LoVo (cell line): Measurements from ENCODE around the gene SLC44A3.

Source experiments
- DNase-seq: peaks from one replicate; pipeline ENCODE4 v3.0.0-alpha.2; 2016; ENCODE audit warnings: low spot score

SLC44A3 gene

DNA sequence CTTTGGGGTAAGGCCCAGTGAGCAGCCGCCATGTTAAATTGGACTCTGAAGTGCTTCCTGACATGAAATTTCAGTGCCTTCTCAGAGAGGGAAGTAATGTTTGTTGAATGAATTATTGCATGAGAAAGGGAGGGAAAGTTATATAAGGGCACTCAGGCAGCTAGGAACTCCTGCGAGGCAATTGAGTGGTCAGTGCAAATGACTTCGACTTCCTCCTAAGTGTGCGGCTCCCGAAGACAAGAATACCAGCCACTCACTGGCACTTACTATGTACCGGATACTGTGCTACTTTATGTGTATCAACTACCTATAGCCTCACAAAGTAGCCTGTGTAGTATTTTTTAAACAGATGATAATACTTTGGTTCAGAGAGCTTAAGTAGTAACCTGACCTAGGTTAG, 54.3 kb downstream of the SLC44A3 start:
- DNase-seq: no peak

DNA sequence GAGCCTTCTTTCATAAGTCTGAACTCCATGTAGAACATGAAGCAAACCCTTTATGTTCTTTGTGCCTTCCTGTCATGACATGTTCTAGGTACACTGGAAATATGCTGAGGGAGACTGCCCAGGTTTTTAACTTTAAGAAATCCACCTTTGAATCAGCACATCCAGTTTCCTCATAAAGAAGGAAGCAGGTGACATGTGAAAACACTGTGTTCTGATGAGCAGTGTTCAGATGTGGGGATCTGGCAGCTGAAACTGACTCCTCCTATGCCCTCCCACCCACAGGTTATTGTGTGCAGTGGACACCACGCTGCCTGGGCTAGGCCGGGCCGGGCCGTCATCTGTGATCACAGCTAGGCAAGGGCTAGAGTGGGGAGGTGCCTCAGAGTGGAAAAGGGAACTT, 55.6 kb downstream of the SLC44A3 start:
- no peak for DNase-seq

DNA sequence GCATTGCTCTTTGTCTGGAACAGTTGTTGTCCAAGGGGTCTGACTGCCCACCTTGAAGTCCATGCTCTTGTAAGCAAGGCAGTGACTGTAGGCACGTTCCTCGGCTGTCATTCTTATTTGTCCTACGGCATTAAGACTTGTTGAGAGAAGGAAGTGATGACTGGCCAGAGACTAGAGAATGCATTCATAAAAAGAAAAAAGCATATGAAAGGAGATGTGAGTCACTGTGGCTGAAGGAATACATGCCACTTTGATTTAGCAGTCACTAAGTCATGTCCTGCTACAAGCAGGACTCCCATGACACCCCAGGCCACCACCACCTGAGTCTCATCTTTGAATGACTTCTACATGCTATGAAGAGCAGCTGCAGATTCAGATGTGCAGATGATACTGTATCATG, 56.2 kb downstream of the SLC44A3 start:
- no peak for DNase-seq

DNA sequence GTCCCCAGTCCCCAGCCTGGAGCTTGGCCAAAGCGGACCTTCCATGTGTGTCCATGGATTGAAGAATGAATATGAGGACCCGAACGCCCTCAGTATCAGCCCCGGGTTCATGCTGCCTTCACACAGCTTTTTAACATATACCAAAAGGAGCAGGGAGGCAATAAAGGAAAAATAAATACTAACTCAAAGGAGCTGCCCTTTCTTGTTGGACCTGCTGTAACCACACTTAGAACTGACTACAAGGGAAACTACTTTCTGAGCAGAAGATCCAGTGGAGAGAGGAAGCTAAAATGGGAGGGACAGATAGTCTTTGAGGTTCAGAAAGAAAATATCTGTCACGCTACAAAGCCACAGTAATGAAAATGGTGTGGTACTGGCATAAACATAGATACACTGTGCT, 58.2 kb downstream of the SLC44A3 start:
- DNase-seq: no peak

DNA sequence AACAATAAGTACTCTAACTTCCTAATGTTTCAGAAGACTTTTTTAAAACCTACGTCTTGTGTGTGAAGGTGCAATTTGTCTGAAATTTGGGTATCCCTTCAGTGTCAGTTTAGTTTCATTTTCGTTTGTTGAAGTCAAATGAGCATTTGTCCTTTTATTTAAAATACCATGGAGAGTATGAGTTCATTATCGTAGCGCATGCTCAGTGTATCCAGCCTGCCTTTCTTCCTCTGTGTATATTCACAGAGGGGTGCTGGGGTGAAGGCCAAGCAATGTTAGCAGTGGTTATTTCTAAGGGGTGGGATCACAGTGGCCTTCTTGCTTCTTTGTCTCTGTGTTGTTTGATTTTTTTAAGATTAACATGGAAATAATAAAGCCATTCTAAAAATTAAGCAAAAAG, 63.5 kb downstream of the SLC44A3 start:
- no peak for DNase-seq

DNA sequence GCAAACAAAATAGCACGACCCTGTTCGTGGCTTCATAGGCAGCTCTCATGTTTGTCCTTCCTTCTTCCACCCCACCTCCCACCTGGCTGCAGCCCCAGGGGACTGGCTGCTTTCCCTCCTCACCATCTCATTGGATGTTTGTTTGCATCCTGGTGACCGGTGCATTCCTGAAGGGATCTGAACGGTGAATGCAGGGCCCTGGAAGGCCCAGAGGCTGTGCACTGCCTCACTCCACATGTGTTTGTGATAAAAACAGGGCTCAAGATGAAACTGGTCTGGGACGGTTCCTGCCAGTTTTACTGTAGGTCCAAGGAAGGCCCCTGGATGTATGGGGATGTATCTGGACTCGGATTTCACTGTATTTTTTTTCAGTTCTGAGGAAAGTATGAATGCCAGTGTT, 63.9 kb downstream of the SLC44A3 start:
- DNase-seq: no peak

DNA sequence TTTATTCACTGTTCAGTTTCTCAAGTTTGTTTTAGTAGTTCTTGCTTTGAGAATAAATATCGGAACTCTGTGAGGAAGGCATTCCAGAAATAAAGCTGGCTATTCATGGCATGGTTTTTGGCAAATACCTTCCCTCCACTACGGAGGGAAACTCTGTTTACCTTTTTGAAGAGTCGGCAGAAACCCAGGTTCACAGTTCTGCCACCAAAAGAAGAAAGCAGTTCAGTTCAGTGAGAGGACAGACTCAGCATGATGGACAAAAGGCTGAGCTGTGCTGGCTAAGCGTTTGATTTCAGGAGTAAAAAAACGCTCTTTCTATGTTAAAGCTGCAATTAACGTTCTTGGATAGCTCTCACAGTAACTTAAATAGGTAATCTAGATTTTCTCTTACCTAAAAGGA, 64.3 kb downstream of the SLC44A3 start:
- no peak for DNase-seq

DNA sequence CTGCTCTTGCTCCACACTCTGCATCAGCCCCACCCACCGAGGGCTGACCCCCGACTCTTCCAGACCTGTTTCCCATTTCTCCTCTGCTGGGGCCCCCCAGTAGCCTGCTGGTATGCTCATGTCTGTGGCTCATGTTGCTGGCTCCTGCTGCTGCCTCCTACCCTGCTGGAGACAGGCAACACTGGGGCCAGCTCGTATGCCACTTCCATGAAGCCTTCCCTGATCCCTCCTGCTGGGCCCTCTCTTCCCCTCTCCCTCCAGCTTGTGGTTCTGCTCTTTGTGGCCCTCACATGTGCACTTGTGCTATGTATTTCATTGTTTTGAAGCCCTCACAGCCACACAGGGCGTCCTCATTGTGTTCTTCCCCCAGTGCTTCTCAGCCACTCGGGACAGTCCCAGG, 66.2 kb downstream of the SLC44A3 start:
- DNase-seq: no peak

DNA sequence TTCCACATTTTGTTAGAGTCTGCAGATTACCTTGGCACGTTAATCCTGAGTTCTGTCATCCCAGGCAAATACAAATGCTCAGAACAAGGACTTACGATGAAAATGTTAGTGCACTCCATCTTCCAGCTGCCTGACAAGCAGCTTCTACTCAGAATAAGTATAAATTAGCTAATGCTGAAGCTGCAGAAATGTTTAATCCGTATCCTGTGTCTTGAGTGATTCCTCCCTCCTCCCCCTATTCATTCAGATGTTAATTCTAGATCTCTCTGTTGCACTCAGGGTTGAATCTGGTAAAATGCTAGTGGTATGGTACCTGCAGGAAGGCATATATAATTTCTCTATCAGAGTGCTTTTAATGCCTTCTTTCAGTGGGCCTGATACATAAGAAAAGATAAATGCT, 66.9 kb downstream of the SLC44A3 start:
- DNase-seq: no peak

DNA sequence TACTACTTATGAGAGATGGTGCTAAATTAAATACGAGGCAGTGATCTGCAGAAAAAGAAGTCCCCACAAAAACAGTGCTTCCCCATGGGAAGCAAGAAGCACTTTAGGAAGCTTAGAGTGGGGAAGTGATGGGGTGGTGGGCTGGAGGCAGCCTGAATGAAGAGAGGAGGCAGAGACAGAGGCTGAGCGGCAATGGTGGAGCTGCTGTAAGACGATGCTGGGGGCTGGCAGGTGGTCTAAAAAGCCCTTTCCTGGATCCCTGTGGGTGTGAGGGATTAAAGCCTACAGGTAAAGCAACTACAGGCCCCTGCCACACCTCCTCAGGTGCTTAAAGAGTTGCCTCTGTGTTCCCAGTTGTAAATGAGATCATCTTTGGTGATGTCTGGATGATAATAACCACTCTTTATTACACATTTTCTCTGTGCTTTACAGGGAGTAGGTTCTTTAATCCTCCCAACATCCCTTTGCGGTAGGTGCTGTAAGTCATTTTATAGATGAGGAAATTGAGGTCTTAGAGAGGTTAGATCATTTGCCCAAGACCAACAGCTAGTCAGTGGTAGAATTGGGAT, 67.5 kb downstream of the SLC44A3 start:
- DNase-seq: no peak

DNA sequence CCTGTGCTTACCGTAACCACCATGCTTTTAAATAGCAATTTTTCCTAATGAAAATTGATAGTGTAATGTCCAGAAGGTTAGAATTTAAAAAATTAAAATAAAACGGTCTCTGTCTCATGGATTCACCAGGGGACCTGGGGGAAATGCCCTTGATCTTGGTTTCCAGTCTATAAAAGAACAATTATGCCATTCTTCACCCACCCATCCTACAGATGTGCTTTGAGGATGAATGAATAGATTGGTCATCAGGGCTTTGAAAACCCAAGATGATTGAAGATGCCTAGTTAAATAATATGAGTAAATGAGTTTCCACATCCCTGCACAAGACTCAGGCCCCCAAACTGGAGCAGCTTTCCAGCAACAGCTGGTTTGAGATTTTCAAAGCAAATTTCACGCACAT, 68.0 kb downstream of the SLC44A3 start:
- DNase-seq: no peak

DNA sequence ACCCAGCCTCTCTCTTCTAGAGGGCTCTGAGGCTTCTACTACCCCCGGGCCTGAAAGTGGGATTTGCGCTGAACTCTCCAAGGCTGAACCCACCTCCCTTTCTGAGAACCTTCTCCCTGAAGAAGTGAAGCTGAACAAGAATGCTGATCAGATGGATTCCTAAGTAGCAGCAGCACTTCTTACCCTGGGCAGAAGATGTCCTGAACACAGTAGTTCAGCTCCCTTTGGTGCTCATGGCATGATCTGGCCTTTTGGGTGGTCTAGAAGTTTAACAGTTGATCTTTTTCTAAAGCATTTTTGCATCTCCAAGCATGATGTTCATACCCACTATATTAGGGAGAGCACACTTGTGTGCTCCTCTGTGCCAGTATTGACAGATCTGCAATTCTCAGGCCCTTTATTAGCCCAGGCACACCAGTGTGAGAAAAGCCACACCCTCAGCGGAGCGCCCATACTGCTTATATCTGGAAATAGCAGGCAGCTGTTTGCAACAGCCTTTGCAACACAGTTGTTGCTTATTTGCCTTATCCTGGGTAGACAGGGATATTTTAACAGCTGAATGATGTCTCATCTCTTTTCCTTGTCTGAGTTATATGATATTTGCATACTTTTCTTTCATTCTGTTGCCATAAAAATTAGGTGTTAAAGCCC, 72.6 kb downstream of the SLC44A3 start:
- DNase-seq: no peak

DNA sequence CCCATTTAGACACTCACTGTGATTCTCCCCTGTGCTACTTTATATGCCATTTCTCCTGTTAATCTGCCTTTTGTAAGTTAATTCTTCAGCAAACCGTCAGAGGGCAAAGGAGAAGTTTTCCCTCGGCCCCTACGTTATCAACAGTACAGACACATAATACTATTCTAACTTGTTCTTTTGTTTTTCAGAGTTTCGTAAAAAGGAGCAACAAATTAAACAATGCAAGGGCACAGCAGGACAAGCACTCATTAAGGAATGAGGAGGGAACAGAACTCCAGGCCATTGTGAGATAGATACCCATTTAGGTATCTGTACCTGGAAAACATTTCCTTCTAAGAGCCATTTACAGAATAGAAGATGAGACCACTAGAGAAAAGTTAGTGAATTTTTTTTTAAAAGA, 74.5 kb downstream of the SLC44A3 start:
- DNase-seq: no peak

DNA sequence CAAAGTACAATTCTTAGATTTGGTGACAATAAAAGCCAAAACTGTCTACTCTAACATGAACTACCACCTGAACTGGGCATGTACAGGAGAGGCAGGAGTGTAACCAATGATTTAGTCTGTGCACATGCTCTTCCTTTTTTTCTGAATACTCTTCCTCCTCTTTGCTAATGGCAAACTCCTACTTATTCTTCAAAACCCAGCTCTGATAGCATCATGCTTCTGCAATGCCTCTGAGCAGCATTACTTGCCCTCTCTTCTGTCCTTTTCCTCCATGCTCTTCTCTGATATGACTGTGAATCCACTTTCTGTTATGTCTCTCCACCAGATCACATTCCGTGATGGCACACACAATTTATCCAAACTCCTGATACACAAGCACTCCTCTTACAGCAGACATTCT, 75.4 kb downstream of the SLC44A3 start:
- DNase-seq: no peak

DNA sequence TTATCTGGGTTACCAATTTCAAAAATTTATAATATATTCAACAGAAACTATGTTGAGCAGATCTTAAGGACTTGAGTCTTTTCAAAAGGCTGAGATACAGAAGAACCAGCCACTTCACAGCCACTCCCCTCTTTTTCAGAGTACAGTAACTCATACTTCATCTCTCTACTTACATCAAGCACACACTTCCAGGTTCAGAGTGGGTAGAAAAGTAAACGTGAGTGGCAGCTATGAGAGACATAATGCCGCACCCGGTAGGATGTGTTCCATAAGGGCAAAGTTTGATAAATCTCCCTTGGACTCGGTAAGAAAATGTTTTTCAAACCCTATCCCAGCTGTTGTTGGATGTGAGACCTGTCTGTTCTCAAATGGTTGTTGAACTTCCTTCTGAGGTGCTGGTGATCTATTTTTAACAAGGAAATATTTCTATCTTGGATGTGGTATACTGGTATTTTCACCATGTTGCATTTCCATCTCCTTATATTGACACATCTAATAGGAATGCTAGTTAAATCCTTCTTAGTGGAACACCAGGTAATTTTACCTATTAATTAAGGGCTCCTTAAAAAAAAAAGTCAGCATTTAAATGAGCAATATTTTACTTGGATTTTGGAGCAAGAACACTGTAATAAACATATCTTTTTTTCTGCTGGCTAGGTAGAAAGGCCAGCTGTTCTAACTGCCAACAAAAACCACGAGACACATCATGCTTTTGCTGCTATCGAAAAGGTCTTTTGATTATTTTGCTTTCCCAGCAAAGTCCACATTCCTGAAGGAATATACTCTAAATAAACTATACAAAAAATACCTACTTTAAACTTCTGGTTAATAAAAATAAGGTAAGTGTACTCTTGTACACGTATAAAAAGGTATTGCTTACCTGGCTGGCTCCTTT, 78.6 kb downstream of the SLC44A3 start:
- no peak for DNase-seq

DNA sequence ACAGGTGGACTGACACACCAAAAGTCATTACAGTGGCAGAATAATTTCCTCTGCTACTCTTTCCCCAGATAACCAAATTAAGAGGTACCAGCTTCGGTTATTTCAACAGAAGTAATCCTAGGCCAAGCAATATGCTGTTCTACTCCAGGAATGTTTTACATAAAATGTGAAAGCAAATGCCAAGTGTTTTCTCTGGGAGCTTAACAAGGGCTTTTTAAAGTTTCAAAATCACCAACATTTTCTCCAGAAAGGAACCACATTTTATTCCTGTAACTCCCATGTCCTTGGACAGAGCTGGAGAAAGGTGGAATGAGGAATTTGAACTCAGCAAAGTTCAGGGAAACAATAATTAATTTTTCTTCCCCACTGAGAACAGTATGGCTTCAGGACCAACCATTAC, 79.6 kb downstream of the SLC44A3 start:
- no peak for DNase-seq

DNA sequence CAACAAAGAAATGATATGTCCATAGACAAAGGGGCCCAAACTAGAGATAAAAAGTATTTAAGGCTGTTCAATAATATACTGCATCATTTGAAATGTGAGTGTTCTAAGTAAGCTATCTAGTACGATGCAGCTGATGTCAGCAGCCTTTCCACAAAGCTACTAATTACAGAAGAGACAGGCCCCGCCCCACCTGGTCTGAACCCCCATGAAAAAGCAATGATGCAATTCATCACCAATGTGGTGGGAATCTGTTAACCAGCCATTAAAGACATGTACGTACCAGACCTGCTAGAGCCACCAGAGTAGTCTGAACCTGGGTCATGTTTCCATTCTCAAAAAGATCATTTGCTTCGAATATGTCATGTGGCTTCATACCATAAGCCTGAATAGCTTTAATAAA, 81.7 kb downstream of the SLC44A3 start:
- no peak for DNase-seq

DNA sequence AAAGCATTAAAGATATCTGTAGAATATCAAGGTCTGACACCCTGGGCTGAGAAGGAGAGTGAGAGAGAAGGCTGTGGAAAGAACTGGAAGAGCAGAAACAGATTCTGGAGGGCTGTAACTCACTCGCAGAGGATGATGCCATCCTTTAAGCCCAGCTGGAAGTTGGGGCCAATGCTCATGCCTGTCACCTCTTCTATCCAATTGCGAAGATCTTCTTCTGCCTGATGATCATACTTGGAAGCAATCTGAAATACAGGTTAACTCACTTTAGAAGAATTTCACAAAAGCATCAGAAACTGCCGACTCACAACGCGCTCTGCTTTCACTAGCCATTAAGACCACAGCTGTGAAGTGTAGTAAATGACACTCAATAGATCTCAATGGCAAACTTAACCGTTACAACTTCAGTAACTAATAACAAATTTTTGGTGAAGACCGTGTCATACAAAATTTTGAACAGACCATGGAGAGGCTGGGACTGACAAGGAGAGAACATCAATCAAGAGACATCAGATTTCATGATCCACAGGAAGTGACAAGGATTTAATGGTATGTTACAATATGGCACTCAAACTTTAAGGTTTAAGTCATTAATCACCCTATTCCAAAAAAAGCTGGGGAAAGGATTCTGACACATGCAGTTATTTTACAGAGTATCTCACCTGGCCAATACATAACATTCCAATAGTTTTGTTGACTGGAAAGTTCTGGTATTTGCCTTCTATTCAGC, 83.3 kb downstream of the SLC44A3 start:
- DNase-seq: no peak

DNA sequence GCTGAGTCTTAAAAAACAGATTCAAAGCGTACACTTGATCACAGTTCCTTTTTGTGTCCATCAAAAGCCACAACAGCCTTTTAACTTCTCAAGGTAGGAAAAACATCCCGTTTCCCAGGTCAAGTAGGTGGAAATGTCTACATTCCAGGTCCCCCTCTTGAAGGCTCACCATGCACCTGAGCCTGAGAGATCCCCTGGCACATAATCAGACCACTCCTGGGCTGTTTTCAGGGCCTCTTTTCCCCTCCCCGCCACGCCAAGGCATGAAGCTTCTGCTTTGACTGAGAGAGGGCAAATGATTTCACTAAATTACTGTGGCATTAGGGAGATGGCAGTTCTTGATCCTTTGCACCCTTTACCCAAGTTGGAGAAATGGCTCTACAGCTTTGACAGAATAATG, 85.0 kb downstream of the SLC44A3 start:
- no peak for DNase-seq

DNA sequence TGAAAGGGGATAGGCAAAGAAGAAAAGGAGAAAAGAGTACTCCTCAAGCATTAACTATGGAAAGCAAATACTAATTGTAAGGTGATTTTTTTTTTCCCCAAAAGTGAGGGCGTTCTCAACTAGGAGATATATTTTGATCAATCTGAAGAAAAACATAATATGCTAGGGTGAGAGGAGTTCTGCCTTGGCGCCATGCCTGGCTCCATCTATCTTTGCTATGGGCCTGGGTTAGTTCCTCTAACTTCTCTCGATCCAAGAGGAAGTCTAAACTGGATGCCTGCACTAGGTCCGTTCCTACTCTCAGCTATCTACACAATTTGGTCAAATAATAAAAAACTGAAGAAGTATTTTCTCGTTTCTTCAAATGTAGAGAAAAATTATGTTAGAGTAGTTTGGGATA, 86.2 kb downstream of the SLC44A3 start:
- no peak for DNase-seq

DNA sequence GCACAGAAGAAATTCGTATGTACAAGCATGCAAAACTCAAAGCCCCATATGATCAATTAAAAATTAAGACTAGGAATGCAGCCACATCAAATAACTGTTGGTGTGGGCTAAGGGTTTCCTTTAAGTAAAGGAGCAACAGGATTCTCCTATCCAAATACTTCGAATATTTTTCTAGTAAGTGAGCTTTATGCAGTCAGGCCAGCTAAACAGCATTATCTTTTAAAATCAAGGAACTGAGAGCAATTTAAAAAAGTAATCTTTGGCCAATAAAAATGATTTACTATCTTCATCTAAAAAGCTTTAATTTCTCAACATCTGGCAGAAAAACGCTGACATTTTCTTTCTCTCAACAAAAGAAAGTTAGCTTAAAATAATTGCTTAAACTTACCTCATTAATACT, 87.0 kb downstream of the SLC44A3 start:
- DNase-seq: no peak

DNA sequence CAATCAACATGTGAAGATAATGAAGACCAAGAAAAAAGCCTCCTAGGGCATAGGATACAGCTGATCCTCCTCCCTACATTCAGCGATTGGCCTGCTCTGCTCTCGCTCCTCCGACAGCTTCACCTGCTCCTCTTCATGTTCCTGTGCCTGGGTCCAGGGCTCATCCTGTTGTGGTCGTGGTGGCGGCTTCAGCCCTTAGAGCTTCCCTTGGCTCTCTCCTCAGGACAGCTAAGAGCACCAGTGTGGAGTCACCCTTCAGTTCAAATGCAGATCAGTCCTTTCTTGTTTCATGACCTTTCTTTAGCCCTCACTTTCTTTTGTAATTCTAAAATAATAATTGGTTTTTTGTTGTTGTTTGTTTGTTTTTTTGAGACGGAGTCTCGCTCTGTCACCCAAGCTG, 88.0 kb downstream of the SLC44A3 start:
- DNase-seq: no peak

DNA sequence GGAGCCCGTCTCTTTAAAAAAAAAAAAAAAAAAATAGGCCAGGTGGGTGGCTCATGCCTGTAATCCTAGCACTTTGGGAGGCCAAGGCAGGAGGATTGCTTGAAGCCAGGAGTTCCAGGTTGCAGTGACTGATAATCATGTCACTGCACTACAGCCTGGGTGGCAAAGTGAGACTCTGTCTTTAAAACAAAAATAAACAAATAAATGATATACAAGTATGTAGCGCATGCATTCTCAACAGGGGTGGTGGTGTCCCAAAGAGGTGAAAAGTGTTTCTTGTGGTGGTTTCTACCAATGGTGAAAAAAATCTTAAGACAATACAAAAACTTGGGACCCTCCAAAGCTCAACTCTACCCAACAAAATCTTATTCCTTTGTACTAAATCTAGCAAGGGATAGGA, 88.8 kb downstream of the SLC44A3 start:
- DNase-seq: no peak
